NK-92 treated with Interleukin-12 subunit alpha and Interleukin-12 subunit beta, amount 100 ng/mL, for 24 hours (cell line): ENCODE measurements around the gene TMBIM1.

Source experiments
- DNase-seq: peaks from one replicate; lab custom pipeline; 2025; lab: John Stamatoyannopoulos, UW

TMBIM1 gene

GRCh38 chr2:218256612-218257350 lies 35.5 kb downstream of the TMBIM1 start:
- no peak for DNase-seq

- DNase-seq: no peak
These were observed 36.9 kb downstream of the TMBIM1 start for GRCh38 chr2:218255446-218255845.

- DNase-seq: no peak
These were observed 39.1 kb downstream of the TMBIM1 start for GRCh38 chr2:218253232-218253625.

- no peak for DNase-seq
These were observed 39.6 kb downstream of the TMBIM1 start for GRCh38 chr2:218252509-218253231.

GRCh38 chr2:218249691-218250090 lies 42.6 kb downstream of the TMBIM1 start:
- no peak for DNase-seq

GRCh38 chr2:218245214-218245613 lies 47.1 kb downstream of the TMBIM1 start:
- no peak for DNase-seq

- DNase-seq: no peak
These were observed 47.6 kb downstream of the TMBIM1 start for GRCh38 chr2:218244665-218245064.

- no peak for DNase-seq
These were observed 48.1 kb downstream of the TMBIM1 start for GRCh38 chr2:218244204-218244603.

- no peak for DNase-seq
These were observed 53.4 kb downstream of the TMBIM1 start for GRCh38 chr2:218238887-218239286.

- DNase-seq: no peak
These were observed 55.5 kb downstream of the TMBIM1 start for GRCh38 chr2:218236829-218237228.

- DNase-seq: no peak
These were observed 57.3 kb downstream of the TMBIM1 start for GRCh38 chr2:218235017-218235416.

- DNase-seq: no peak
These were observed 57.8 kb downstream of the TMBIM1 start for GRCh38 chr2:218234521-218234920.

- no peak for DNase-seq
These were observed 58.8 kb downstream of the TMBIM1 start for GRCh38 chr2:218233543-218233942.

GRCh38 chr2:218230882-218231281 lies 61.4 kb downstream of the TMBIM1 start:
- DNase-seq: peak; percentile 43

- DNase-seq: peak; percentile 13
These were observed 62.5 kb downstream of the TMBIM1 start for GRCh38 chr2:218229851-218230250.

GRCh38 chr2:218229239-218229638 lies 63.1 kb downstream of the TMBIM1 start:
- DNase-seq: peak; percentile 21

GRCh38 chr2:218228366-218229090 lies 63.8 kb downstream of the TMBIM1 start:
- no peak for DNase-seq

GRCh38 chr2:218226903-218227302 lies 65.4 kb downstream of the TMBIM1 start:
- DNase-seq: no peak
